Mucosa of descending colon (tissue), 3 donors: ENCODE measurements around the gene INO80C. TPM values are rescaled to one million over a fixed set of nuclear protein-coding genes. Genes with fewer than 3 reads are reported as not detected.

Experiments
- ATAC-seq: fragments of 200-7000 bp; cut with Tn5 transposase; one replicate; pipeline ENCODE4 v1.9.1; 2020; ENCODE audit warnings: mild to moderate bottlenecking, moderate library complexity
- DNase-seq, 3 donors: peaks; one replicate each; pipeline ENCODE4 v3.0.0-alpha.2; 2020
- H3K36me3 ChIP-seq: fragments of 200-600 bp; one replicate; pipeline ENCODE4 v1.8.0; 2021; ENCODE audit warnings: low read depth, mild to moderate bottlenecking
- H3K4me1 ChIP-seq: fragments of 200-600 bp; one replicate; pipeline ENCODE4 v1.8.0; 2021; ENCODE audit warnings: low read depth, mild to moderate bottlenecking
- H3K4me3 ChIP-seq: fragments of 200-600 bp; one replicate; pipeline ENCODE4 v1.8.0; 2021; ENCODE audit warnings: mild to moderate bottlenecking
- H3K9me3 ChIP-seq: fragments of 200-600 bp; one replicate; pipeline ENCODE4 v1.8.0; 2021; ENCODE audit warnings: mild to moderate bottlenecking
- CTCF ChIP-seq: fragments of 200-600 bp; IDR thresholded peaks from one replicate; pipeline ENCODE4 v1.8.0; 2022; ENCODE audit warnings: antibody characterized with exemption, mild to moderate bottlenecking
- intact Hi-C, 2 donors: fragments of 100-400 bp; cut with DNase I in 1 of 2; cut with micrococcal nuclease in 1 of 2; formaldehyde crosslinking; loops; one replicate each; pipeline versions ENCODE4 v1.11.0 to v1.11.1; 2022; cut with DNase I, micrococcal nuclease
- total RNA-seq, 3 donors: library from RNA; stranded (reverse); fragmentation: NEBNext Ultra II Directional in 2 of 3; extraction: Animal tissue kit (Norgen Biotek cat#: 25700) in 2 of 3; gene quantifications; one replicate each; pipeline versions ENCODE4 v1.2.1 to v1.2.4, GENCODE V29; 2021 to 2023
- donor health status: DM: no; HTN: no; CAD: no; lungs with moderate emphysema.
- donor health status: DM: no; HTN: no; CAD: no.
- donor health status: DM: no; HTN: yes; CAD: no.

The INO80C gene
- total RNA-seq, 3 donors from 2014 or later = 28.0 to 46.7 (median 32.2) TPM

GRCh38 chr18:35444636-35445035, 53.1 kb downstream of the INO80C start:
- no peak for ATAC-seq
- no peak for DNase-seq
- H3K9me3 ChIP-seq = no peaks in the 10 kb centered on the region
- no peak overlapping the region for H3K4me3 ChIP-seq
- no peaks in the 10 kb centered on the region for H3K36me3 ChIP-seq
- TF ChIP-seq CTCF = no peak
- intact Hi-C loops = no loop called here
- no peaks in the 10 kb centered on the region for H3K4me1 ChIP-seq

- intact Hi-C loops = no loop called here
- Histone ChIP-seq H3K36me3 (no peaks in the 10 kb centered on the region), H3K9me3 (no peaks in the 10 kb centered on the region), H3K4me1 (no peaks in the 10 kb centered on the region), H3K4me3 (no peak overlapping the region)
- no peak for TF ChIP-seq CTCF
- no peak for DNase-seq
- ATAC-seq = no peak
Observed at GRCh38 chr18:35443847-35444246, 53.9 kb downstream of the INO80C start.

GRCh38 chr18:35443434-35443833, 54.3 kb downstream of the INO80C start:
- Histone ChIP-seq H3K4me1 (no peaks in the 10 kb centered on the region), H3K4me3 (no peak overlapping the region), H3K9me3 (no peaks in the 10 kb centered on the region), H3K36me3 (no peaks in the 10 kb centered on the region)
- ATAC-seq (no peak), DNase-seq (no peak)
- intact Hi-C loops = no loop called here
- no peak for TF ChIP-seq CTCF

- no peak for TF ChIP-seq CTCF
- intact Hi-C loops = no loop called here
- ATAC-seq (no peak), DNase-seq (no peak)
- Histone ChIP-seq H3K4me3 (no peak overlapping the region), H3K36me3 (no peaks in the 10 kb centered on the region), H3K4me1 (no peaks in the 10 kb centered on the region), H3K9me3 (no peaks in the 10 kb centered on the region)
Observed at GRCh38 chr18:35442701-35443100, 55.1 kb downstream of the INO80C start.

GRCh38 chr18:35441857-35442595, 55.7 kb downstream of the INO80C start:
- ATAC-seq (no peak), DNase-seq (no peak)
- Histone ChIP-seq H3K4me3 (no peak overlapping the region), H3K4me1 (no peaks in the 10 kb centered on the region), H3K36me3 (no peaks in the 10 kb centered on the region), H3K9me3 (no peaks in the 10 kb centered on the region)
- intact Hi-C loops = no loop called here
- TF ChIP-seq CTCF = no peak
